Trophoblast cell (in vitro differentiated cells and primary cell): ENCODE data around the gene TRPM5.
A peak's percentile ranks its signal among the peaks of the same experiment; 100 is the strongest.

Source experiments
- DNase-seq, 2 donors: peaks; one replicate each; pipeline ENCODE4 v3.0.0-alpha.2; 2016
- H2AFZ ChIP-seq: 2 replicates; pipeline ENCODE4 v1.6.1; 2013; ENCODE audit warnings: low read length, moderate library complexity, mild to moderate bottlenecking; ENCODE audit not compliant: insufficient read depth, poor library complexity
- H2AK5ac ChIP-seq: 2 replicates; pipeline ENCODE4 v1.6.1; 2013; ENCODE audit warnings: mild to moderate bottlenecking, low read length
- H2BK120ac ChIP-seq: 2 replicates; pipeline ENCODE4 v1.6.1; 2013; ENCODE audit warnings: low read length, mild to moderate bottlenecking, moderate library complexity; ENCODE audit not compliant: insufficient read depth, poor library complexity
- H2BK12ac ChIP-seq: 2 replicates; pipeline ENCODE4 v1.6.1; 2013; ENCODE audit warnings: mild to moderate bottlenecking, low read length, moderate library complexity
- H2BK5ac ChIP-seq: 2 replicates; pipeline ENCODE4 v1.6.1; 2013; ENCODE audit warnings: low read length, low read depth, moderate library complexity, mild to moderate bottlenecking; ENCODE audit not compliant: poor library complexity
- H3K14ac ChIP-seq: 2 replicates; pipeline ENCODE4 v1.6.1; 2013; ENCODE audit warnings: mild to moderate bottlenecking, low read length
- H3K18ac ChIP-seq: 2 replicates; pipeline ENCODE4 v1.6.1; 2013; ENCODE audit warnings: mild to moderate bottlenecking, low read length
- H3K23ac ChIP-seq: 2 replicates; pipeline ENCODE4 v1.6.1; 2013; ENCODE audit warnings: low read length
- H3K27ac ChIP-seq: 2 replicates; pipeline ENCODE4 v1.5.1; 2013; ENCODE audit warnings: low read depth, mild to moderate bottlenecking, inconsistent platforms, low read length, moderate library complexity
- H3K27me3 ChIP-seq: 2 replicates; pipeline ENCODE4 v1.6.1; 2013; ENCODE audit warnings: inconsistent platforms, mild to moderate bottlenecking, low read length, moderate library complexity; ENCODE audit not compliant: insufficient read depth
- H3K36me3 ChIP-seq, 2 experiments: 1 replicate in 1 of 2; 2 replicates in 1 of 2; pipeline ENCODE4 v1.6.1; 2013; ENCODE audit warnings: low read length in 2 of 2, mild to moderate bottlenecking in 2 of 2, moderate library complexity in 1 of 2; ENCODE audit not compliant: insufficient read depth in 2 of 2, control insufficient read depth in 1 of 2
- H3K4ac ChIP-seq: 2 replicates; pipeline ENCODE4 v1.6.1; 2013; ENCODE audit warnings: low read depth, mild to moderate bottlenecking, low read length, moderate library complexity
- H3K4me1 ChIP-seq, 2 experiments: 1 replicate in 1 of 2; 2 replicates in 1 of 2; pipeline ENCODE4 v1.6.1; 2013; ENCODE audit warnings: low read length in 2 of 2, mild to moderate bottlenecking in 2 of 2, moderate library complexity in 1 of 2; ENCODE audit not compliant: insufficient read depth in 2 of 2, control insufficient read depth in 1 of 2
- H3K4me2 ChIP-seq: 2 replicates; pipeline ENCODE4 v1.6.1; 2013; ENCODE audit warnings: inconsistent platforms, mild to moderate bottlenecking, low read length, moderate library complexity
- H3K4me3 ChIP-seq: 2 replicates; pipeline ENCODE4 v1.5.1; 2013; ENCODE audit warnings: mild to moderate bottlenecking, low read depth, low read length, inconsistent platforms
- H3K79me1 ChIP-seq: one replicate; pipeline ENCODE4 v1.6.1; 2013; ENCODE audit warnings: low read length
- H3K79me2 ChIP-seq: 2 replicates; pipeline ENCODE4 v1.6.1; 2013; ENCODE audit warnings: low read length, mild to moderate bottlenecking; ENCODE audit not compliant: control insufficient read depth, insufficient read depth, poor library complexity
- H3K9ac ChIP-seq: 2 replicates; pipeline ENCODE4 v1.6.1; 2013; ENCODE audit warnings: mild to moderate bottlenecking, low read length
- H3K9me3 ChIP-seq: 2 replicates; pipeline ENCODE4 v1.6.1; 2013; ENCODE audit warnings: low read depth, mild to moderate bottlenecking, control low read depth, inconsistent platforms, low read length; ENCODE audit not compliant: insufficient read depth
- H4K12ac ChIP-seq: 2 replicates; pipeline ENCODE4 v1.6.1; 2013; ENCODE audit warnings: low read depth, mild to moderate bottlenecking, low read length, moderate library complexity
- H4K8ac ChIP-seq: 2 replicates; pipeline ENCODE4 v1.6.1; 2013; ENCODE audit warnings: low read depth, mild to moderate bottlenecking, low read length, moderate library complexity
- H4K91ac ChIP-seq: one replicate; pipeline ENCODE4 v1.6.1; 2013; ENCODE audit warnings: low read depth, mild to moderate bottlenecking, low read length, moderate library complexity
- WGBS: extraction: QIAGEN DNeasy Blood & Tissue Kit; methylation state at CpG from one replicate; pipeline ENCODE4 v1.1.7; 2013; ENCODE audit warnings: missing lambda C conversion rate; ENCODE audit not compliant: insufficient read length, insufficient coverage; ENCODE audit errors: extremely low coverage; 5-methylcytosine and 5-hydroxymethylcytosine counted together

The TRPM5 gene

GRCh38 chr11:2471804-2472096 lies 27.4 kb upstream of the TRPM5 start:
- H2BK120ac ChIP-seq: no peak overlapping the region
- H3K18ac ChIP-seq: no peak overlapping the region
- peaks cover 9% of the 10 kb centered on the region for H3K9me3 ChIP-seq
- no peak overlapping the region for H2AK5ac ChIP-seq
- H2BK12ac ChIP-seq: no peak overlapping the region
- no peak overlapping the region for H3K14ac ChIP-seq
- H4K91ac ChIP-seq: no peak overlapping the region
- H2AFZ ChIP-seq: no peak overlapping the region
- H4K12ac ChIP-seq: no peak overlapping the region
- no peaks in the 10 kb centered on the region for H3K79me1 ChIP-seq
- H3K9ac ChIP-seq: peak overlapping the region; percentile 27
- no peaks in the 10 kb centered on the region for H3K79me2 ChIP-seq
- H3K27ac ChIP-seq: no peak overlapping the region
- no peak overlapping the region for H3K4ac ChIP-seq
- no peak for DNase-seq
- H3K4me1 ChIP-seq: no peaks in the 10 kb centered on the region
- H3K36me3 ChIP-seq: no peaks in the 10 kb centered on the region
- H4K8ac ChIP-seq: no peak overlapping the region
- H2BK5ac ChIP-seq: no peak overlapping the region
- no peak overlapping the region for H3K4me2 ChIP-seq
- peak overlapping the region; percentile 34 for H3K4me3 ChIP-seq
- WGBS: no CpG with 5 or more reads among the region's 6 CpGs
- H3K27me3 ChIP-seq: no peaks in the 10 kb centered on the region
- peak overlapping the region; percentile 23 for H3K23ac ChIP-seq

GRCh38 chr11:2471048-2471803 lies 26.9 kb upstream of the TRPM5 start:
- H3K4ac ChIP-seq: no peak overlapping the region
- no peaks in the 10 kb centered on the region for H3K4me1 ChIP-seq
- DNase-seq: no peak
- no peak overlapping the region for H2AFZ ChIP-seq
- H3K79me1 ChIP-seq: no peaks in the 10 kb centered on the region
- H2BK5ac ChIP-seq: no peak overlapping the region
- H3K14ac ChIP-seq: no peak overlapping the region
- no peak overlapping the region for H4K12ac ChIP-seq
- H2AK5ac ChIP-seq: no peak overlapping the region
- peak overlapping the region; percentile 23 for H3K23ac ChIP-seq
- H3K18ac ChIP-seq: no peak overlapping the region
- peaks cover 9% of the 10 kb centered on the region for H3K9me3 ChIP-seq
- WGBS: no CpG with 5 or more reads among the region's 17 CpGs
- no peaks in the 10 kb centered on the region for H3K36me3 ChIP-seq
- no peak overlapping the region for H2BK120ac ChIP-seq
- no peak overlapping the region for H4K8ac ChIP-seq
- H3K27me3 ChIP-seq: no peaks in the 10 kb centered on the region
- H3K4me2 ChIP-seq: no peak overlapping the region
- H2BK12ac ChIP-seq: no peak overlapping the region
- peak overlapping the region; percentile 27 for H3K9ac ChIP-seq
- H3K4me3 ChIP-seq: peak overlapping the region; percentile 34
- no peak overlapping the region for H3K27ac ChIP-seq
- H4K91ac ChIP-seq: no peak overlapping the region
- no peaks in the 10 kb centered on the region for H3K79me2 ChIP-seq

GRCh38 chr11:2470495-2470894 lies 26.2 kb upstream of the TRPM5 start:
- no CpG with 5 or more reads among the region's 7 CpGs for WGBS
- no peak overlapping the region for H4K91ac ChIP-seq
- no peak overlapping the region for H3K14ac ChIP-seq
- H2BK12ac ChIP-seq: no peak overlapping the region
- no peak overlapping the region for H3K4me3 ChIP-seq
- no peak overlapping the region for H3K9ac ChIP-seq
- H3K79me2 ChIP-seq: no peaks in the 10 kb centered on the region
- no peak overlapping the region for H3K18ac ChIP-seq
- H3K23ac ChIP-seq: no peak overlapping the region
- no peak overlapping the region for H3K4ac ChIP-seq
- H3K27ac ChIP-seq: no peak overlapping the region
- no peak overlapping the region for H2AFZ ChIP-seq
- no peak overlapping the region for H4K8ac ChIP-seq
- H2BK120ac ChIP-seq: no peak overlapping the region
- H2AK5ac ChIP-seq: no peak overlapping the region
- peaks cover 9% of the 10 kb centered on the region for H3K9me3 ChIP-seq
- no peak for DNase-seq
- H2BK5ac ChIP-seq: no peak overlapping the region
- no peaks in the 10 kb centered on the region for H3K36me3 ChIP-seq
- H3K4me2 ChIP-seq: no peak overlapping the region
- H3K27me3 ChIP-seq: no peaks in the 10 kb centered on the region
- no peaks in the 10 kb centered on the region for H3K4me1 ChIP-seq
- H3K79me1 ChIP-seq: no peaks in the 10 kb centered on the region
- no peak overlapping the region for H4K12ac ChIP-seq

- Histone ChIP-seq H2BK120ac (no peak overlapping the region), H3K27me3 (no peaks in the 10 kb centered on the region), H4K8ac (no peak overlapping the region), H3K4me1 (no peaks in the 10 kb centered on the region), H2BK12ac (no peak overlapping the region), H2BK5ac (no peak overlapping the region), H3K36me3 (no peaks in the 10 kb centered on the region), H3K14ac (no peak overlapping the region), H3K23ac (no peak overlapping the region), H3K4me2 (no peak overlapping the region), H3K9me3 (peaks cover 9% of the 10 kb centered on the region), H4K12ac (no peak overlapping the region), H3K18ac (no peak overlapping the region), H2AK5ac (no peak overlapping the region), H3K4me3 (no peak overlapping the region), H3K27ac (no peak overlapping the region), H2AFZ (no peak overlapping the region), H4K91ac (no peak overlapping the region), H3K79me1 (no peaks in the 10 kb centered on the region), H3K9ac (no peak overlapping the region), H3K4ac (no peak overlapping the region), H3K79me2 (no peaks in the 10 kb centered on the region)
- WGBS: no CpG with 5 or more reads among the region's 21 CpGs
- DNase-seq: no peak
Measured at GRCh38 chr11:2468363-2469235, 24.3 kb upstream of the TRPM5 start.
